ENCODE measurements around the gene PLA2G4D.

The PLA2G4D gene

DNA sequence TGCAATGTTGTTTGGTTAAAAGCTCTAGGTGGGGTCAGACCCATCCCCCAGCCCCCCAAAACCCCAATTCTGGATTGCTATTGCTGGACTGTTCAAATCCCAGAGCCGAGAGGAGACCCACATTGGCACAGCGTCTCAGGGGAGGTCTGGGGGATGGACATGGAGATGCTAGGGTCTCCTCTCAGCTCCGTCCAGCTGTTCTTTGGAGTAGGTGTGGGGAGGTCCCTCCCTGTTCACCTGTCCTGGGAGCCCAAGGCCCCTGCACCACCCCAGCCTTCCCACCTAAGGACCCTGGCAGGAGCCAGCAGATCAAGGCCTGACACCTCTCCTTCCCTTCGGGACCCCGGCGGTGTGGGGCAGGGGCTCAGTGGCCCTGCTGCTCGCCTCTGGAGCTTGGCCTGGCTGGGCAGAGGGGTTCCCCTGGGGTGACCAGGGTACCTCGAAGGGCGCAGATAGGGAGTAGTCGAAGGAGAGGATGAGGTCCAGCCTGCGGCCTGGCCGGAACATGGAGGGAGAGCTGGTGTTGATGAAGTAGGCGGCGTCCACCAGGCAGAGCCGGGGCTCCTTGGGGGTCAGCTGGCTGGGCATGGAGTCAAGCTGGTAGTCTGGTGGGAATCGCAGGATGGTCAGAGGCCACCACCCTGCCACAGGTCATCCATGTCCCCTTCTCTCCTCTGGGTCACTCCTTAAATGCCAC is 23.9 kb downstream of the PLA2G4D start:
- no peak for DNase-seq

DNA sequence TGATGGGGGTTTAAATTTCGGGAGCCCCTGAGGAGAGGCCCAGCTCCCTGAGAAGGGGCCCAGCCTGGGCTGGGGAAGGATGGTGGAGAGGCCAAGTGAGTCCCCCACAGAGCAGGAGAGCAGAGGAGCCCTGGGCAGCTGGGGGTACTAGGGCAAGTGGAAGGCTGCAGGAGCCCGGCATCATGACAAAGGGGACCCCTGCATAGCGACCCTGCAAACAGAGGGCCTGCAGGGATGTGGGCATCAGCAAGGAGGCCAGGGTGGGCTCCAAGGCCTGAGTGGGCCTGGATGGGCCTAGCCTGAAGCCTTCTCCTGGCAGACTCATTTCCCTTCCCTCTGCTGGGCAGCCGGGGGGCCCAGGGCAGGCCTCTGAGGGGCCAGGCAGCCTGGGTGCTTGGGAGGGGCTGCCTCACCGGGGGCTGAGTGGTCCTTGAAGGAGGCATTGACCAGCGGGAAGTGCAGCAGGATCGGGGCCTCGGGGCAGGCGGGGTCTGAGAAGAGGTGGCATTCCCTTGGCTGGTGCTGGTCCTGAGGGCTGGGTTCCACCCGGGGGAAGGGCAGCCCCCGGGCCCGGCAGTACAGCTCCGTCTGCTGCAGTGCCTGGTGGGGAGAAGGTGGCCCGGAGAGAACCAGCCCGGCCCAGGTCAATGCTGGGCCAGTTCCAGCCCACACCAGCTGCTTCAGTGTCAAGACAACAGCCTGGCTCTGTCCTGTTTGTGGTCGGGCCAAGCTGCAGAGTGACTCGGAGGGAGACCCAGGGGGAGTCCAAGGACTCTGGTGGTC is 24.7 kb downstream of the PLA2G4D start:
- DNase-seq: no peak

DNA sequence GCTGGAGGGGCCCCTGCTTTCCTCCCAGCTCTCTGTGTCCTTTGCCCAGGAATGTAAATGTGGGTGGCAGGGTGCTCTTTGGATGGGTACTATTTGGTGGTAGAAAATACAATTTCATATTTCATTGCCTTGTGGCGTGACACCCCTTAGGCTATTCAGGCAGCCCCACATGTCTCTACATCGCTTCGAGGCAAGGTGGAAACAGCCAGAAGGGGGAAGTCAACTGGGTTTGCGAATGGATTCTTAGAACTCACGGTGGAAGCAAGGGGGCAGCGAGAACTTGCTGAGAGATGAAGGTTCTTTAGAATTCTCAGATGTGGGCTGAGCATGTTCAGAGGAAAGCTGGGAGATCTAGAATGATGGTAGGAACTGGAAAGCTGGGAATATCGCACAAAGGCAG is 25.3 kb downstream of the PLA2G4D start:
- DNase-seq: no peak

DNA sequence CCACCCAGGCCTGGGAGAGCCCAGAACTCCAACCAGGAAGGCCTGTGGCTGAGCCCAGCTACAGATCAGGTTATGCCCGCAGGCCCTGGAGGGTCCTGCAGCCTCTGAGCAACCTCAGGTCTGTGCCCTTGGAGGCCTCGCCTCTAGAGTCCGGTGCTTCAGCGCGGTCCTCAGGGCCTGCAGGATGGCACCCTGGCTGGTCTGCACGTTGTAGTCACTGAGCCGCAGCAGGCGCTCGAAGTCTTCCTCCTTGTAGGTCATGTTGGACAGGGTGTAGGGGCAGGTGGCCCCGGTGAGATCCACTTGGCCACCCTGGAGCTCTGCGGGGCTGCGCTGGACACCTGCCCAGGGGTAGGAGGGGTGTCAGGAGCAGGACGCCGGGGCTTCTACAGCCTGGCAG is 25.8 kb downstream of the PLA2G4D start:
- no peak for DNase-seq

DNA sequence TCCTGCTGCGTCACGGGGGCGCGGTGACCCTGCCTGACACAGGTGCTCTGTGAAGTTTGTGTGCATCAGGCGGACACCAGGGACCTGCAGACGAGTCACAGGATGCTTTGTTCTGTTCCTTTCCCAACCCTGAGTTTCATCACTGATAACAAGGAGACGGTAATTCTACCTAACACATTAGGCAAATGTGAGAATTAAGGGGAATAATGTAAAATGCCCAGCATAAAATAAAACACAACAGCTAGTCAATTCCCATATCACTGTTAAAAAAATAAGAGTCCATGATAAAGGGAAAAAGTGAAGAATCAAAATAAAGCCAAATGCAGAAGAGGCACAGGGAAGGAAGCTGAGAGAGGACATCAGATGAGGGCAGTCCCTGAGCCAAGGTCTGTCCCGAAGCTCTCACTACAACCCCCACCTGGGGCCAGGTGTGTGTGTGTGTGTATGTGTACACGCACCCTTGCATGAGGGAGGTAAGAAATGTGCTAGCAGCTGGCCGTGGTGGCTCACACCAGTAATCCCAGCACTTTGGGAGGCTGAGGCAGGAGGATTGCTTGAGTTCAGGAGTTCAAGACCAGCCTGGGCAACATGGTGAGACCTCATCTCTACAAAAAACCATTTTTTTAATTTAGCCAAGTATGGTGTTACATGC is 27.5 kb downstream of the PLA2G4D start:
- no peak for DNase-seq

DNA sequence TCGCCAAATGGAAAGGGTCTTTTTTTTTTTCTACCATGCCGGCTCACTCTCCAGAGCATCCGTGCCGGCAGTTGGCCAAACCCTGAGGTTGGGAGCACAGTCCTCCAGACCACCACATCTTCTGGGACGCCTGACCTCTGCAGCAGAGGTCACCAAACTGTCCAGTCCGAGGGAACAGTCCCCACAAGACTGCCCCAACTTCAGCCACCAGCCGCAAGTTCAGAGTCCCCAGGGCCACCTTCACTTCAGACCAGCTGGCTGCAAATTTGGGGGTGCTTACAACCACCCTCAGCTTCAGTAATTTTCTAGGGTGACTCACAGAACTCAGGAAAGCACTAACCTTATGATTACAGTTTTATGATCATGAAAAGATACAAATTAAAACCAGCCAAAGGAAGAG is 28.9 kb downstream of the PLA2G4D start:
- DNase-seq: no peak

DNA sequence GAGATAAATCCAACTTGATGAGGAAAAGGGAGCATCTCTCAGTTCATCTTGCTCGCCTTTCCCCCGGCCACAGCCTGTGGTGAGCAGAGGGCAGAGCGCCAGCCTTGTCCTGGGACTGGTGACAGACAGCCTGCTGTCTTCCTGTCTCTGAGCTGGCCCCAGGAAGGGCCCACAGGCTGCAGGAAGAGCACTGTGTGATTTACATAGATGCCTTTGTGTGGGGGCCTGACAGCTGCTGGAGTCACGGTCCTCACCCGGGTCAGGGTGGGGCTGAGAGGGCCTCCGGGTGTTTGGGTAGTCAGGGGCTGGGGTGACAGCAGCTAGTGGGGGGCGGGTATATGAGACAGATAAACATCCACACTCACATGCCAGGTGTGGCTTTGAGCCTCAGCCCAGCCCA is 29.3 kb downstream of the PLA2G4D start:
- no peak for DNase-seq

DNA sequence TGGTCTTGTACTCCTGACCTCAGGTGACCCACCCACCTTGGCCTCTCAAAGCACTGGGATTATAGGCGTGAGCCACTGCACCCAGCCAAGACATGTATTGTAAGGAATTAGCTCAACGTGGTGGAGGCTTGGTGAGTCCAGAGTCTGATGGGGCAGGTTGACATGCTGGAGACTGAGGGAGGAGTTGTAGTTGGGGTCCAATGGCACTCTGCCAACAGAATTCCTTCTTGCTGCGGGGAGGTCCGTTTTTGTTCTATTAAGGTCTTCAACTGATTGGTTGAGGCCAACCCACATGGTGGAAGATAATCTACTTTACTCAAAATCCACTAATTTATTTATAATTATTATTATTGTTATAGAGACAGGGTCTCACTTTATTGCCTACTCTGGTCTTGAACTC is 30.1 kb downstream of the PLA2G4D start:
- no peak for DNase-seq

DNA sequence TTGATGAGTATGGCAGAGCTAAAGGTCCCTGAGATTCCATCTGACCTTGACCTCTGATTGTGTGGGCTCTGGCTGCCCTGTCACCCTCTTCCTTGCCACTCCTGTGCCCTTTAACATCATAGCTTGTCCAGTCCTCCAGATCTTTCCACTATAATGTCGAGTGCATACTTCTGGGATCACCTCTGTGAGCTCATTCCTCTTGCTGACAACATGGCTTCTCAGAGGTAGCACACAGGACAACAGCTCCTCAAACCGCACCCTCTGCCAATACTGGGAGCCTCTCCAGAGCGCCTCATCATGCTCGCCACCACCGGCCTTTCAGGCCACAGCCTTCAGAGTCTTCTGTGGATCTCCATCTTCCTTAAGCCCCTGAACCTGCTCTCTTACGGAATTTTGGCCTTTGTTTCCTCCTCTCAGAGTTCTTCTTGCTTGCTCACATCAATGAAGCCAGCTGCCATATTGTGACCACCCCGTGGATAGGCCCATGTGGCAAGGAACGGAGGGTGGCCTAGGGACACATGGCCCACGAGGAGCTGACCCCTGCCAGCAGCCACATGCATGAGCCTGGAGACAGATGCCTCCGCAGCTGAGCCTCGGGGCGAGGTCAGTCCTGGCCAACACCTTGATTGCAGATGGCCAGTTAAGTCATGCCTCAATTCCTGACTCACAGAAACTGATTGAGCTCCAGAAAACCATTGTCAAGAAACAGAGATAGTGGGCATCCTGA is 31.1 kb downstream of the PLA2G4D start:
- DNase-seq: no peak

DNA sequence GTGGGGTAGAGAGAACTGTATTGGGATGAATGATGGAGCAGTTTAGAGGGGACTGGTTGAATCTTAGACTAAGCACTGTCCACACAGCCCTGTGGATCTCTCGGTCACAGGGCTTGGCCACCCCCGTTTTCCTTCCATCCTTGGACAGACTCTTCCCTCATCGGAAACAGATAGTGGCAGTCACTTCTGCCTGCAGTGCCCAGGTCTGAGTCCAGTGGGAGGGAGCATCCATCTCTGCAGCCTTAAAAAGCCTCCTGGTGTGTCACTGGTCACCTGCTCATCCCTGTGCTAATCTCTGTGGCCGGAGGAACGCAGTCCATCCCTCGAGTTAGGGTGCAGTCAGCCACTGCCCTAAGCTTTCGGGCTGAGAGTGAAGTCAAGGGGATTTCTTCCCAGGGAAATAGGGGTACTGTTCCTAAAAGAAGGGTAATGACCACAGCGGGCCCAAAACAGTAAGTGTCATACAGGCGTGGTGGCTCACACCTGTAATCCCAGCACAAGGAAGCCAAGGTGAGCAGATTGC is 32.0 kb downstream of the PLA2G4D start:
- no peak for DNase-seq

DNA sequence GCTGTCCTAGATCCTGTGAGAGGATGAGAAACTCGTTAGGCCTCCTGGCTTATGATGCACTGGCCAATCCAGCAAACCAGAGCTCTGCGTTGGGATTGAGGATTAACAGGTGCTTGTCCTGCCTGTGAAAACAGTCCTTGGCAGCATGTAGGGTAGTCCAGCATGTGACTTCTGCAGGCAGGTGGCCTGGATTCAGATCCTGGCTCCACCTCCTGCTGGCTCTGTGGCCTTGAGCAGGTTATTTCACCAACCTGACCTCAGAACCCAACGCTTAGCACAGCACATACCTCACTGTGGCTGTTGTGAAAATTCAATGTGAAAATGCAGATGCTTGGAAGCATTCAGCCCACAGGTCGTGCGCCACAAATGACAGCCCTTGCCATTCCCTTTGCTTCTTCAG is 33.6 kb downstream of the PLA2G4D start:
- no peak for DNase-seq

DNA sequence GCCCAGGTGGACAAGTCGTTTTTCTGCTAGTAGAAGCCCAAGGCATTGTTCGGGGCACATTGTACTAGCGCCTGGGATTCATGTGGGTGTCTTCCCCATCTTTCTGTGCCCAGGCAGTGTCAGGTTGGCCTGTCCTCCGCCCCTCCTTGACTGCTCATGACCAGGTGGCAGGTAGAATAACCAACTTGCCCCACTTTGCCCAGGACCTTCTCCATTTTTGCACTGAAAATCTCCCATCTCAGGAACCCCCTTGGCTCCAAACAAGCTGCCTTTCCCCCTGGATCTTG is 33.9 kb downstream of the PLA2G4D start:
- DNase-seq: no peak

DNA sequence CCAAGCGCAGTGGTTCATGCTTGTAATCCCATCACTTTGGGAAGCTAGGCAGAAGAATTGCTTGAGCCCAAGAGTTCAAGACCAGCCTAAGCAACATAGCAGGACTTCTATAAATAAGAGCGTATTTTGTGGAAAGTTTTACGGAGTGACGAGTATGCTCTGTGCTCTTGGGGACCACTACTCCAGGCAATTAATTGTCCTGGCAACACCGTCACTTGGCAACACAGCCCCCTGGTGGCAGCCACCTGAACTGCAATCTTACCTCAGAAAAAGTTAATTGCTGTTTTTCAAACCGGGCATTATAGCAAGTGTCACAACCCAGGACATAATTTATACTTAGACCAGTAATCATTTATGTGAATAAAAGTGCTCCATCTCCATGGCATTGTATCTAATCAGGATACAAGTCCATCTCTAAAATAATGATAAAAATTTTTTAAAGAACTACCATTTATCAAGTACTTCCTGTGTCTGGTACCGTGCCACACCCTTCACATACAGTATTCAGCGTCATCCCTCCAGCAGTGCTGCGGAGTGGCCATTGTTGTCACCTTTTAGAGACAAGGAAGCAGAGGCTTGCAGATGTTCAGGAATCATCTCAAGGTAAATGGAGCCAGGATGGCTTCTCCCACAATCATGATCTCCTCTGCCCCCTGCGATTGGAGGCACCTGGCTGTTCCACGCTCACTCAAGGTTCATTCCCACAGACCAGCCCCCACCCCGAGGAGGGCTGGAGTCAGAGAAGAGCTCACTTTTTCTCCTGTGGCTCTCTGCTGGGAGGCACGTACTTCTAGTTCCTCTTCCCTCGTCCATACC is 34.5 kb downstream of the PLA2G4D start:
- no peak for DNase-seq

DNA sequence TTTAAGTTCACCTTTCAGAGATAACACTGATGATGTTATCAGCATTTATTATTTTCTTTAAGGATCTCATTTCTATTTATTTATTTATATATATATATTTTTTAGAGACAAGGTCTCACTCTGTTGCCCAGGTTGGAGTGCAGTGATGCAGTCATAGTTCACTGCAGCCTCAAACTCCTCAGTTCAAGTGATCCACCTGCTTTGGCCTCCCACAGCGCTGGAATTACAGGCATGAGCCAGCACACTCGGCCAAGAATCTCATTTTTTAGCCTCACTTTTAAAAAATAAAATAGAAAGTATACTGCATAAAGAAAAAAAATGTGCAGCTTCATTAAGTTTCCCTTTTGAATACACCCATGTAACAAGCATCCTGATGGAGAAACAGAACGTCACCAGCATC is 35.6 kb downstream of the PLA2G4D start:
- no peak for DNase-seq

DNA sequence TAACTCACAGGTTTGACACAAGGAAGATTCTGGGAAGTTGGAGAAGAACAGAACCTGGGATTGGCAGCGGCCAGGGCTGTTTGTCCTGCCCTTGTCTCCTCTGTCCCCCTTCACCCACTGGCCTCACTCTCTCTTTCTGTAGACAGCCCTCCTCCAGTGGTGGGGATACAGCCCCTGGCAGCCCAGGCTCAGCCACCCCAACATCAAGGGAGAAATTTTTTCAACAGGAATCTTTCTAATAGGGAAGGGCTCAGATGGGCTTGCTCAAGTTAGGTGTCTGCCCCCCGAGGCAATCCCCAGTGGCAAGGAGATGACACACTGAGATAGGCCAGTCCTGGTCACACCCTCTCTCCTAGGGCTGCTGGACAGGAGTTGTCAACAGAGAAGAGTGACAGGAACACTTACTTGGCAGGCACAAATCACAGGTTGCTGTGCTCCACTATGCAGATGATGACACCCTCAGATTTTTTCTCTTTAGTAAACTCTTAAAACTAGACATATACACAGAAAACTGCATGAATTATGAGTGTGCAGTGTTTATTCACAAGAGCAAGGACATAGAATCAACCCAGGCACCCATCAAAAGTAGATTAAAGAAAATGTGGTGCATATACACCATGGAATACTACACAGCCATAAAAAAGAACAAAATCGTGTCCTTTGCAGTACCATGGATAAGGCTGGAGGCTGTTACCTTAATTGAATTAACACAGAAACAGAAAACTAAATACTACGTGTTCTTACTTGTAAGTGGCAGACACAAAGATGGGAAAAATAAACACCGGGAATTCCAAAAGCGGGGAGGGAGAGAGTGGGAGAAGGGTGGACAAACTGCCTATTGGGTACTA is 36.3 kb downstream of the PLA2G4D start:
- DNase-seq: no peak

DNA sequence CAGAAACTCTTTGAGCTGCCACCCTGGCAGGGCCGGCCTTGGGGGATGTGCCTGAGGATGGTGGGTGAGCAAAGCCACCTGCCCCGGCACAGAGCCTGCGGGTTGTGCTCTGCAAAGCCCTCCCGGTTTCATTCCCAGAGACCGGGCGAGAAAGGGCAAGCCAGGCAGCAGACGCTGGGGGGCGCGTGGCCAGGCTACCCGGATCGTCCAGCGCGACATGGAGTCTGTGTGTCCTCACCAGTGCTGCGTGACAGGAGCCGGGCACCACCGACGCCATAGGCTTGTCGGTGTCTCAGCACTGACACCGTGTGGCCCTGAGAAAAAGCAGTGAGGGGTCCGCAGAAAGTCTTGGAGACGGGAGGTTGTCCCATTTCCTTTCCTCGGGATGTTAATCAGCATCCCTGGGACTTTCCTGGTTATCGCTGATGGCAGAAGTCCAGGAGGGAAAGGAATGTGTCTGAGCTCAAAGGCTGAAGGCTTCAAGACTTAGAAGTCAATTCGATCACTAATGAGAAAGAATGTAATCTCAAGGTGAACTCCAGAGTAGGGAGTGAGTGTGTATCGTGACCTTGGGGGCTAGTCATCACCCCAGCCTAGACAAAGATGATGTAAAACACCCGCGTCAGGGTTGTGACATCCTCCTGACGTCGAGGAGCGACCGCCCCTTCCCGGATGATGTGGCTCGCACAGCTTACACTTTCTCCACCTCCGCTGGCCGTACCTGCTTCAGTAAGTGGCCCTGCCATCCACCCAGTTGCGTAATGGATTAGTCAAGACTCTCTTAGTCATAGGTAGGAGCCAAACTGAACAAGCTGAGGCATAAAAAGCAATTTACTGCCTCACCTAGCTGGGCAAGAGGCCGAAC is 37.2 kb downstream of the PLA2G4D start:
- DNase-seq: peak; percentile 72

DNA sequence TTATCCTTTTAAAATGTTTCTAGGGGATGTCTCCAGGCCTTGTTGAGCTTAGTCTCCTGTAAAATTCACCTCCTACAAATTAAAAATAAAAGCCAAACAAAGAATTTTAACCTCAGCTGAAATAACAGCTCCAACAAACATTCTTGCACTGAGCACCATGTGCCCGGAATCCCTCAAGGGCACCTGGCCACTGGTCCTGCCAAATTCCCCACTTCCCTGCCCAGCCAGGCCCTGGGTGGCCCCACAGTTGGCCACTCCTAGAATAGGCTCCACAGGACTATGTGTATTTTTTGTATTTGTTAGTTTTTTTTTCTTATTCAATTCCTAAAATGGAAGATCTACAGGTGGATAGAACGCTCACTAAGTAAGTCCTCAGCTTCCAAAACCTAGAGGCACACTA is 40.4 kb downstream of the PLA2G4D start:
- no peak for DNase-seq

DNA sequence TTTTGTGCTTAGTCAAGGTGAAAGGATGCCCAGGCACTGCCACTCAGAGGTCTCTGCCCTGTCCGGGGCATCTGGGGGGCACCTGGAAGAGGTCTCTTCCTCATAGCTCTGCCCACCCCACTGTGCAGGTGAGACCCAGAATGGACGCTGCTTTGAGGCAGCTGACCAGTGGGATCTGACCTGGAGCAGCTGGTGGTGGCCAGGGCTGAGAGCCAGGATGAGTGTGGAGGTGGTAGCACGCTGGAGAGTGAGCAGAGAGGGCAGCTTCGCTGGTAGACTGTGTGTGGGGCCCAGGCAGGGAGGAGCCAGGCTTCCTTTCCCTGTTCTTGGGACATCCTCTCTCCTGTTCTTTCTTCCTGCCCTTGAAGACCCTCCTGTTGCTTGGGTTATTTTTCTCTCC is 41.4 kb downstream of the PLA2G4D start:
- no peak for DNase-seq

DNA sequence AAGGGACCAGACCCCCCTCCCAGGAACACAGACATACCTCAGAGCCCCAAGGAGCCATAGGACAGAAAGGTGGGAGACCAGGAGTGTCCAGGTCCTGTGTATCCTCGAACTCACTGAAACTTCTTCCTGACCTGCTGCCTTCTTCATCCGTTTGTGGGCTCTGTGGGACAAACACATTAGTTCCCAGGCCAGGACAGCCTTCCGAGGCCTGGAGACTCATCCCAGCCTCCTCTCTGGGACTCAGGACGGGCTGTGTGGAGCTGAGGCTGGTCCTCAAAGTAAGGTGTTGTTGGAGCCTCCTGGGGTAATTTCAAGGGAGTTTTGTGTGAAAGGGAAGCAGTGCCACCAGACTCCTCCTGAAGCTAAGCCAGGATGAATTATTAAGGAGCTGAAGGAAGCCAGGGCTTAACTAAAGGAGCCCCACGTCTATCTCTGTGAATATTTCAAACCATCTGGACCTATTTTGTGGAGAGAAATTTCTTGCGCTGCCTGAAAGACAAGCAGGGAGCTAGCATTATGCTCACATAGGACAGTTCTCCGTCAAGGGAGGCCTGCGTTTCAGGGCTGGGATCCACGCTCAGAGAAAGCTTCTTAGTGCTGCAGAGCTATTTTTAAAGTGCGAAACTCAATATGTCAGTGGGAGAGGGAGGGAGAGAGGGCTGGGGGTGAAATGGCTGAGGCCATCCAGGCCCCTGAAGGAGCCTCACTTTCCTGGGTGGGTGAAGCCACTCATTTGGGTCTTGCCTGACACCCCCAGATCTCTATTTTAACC is 43.7 kb downstream of the PLA2G4D start:
- no peak for DNase-seq

DNA sequence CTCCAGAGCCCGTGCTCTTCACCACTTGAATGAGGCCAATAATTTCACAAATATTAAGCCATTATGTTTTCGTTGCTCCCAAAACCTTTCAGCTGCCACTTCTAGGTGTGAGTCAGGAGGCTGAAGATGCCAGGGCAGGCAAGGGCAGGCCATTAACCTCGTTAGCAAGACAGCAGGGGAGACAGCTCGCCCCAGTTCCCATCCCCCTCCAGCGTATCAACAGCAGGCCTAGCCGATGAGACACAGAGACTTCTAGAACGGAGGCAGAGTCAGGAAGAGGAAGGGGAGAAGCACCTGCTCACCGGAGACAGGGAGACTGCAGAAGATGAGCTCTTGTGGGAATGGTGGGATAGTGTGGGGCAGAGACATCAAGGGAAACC is 45.6 kb downstream of the PLA2G4D start:
- no peak for DNase-seq
